ENCODE results near the gene RALGPS1.
"Not testable (repeated sequence)": the region's sequence is repeated elsewhere in the genome, so short reads cannot be mapped to it uniquely, and the experiment has no call there.

RALGPS1 gene

GRCh38 chr9:127137640-127138360 lies 223.2 kb downstream of the RALGPS1 start:
- no peak for DNase-seq (ENCODE audit: low read depth)

DNA sequence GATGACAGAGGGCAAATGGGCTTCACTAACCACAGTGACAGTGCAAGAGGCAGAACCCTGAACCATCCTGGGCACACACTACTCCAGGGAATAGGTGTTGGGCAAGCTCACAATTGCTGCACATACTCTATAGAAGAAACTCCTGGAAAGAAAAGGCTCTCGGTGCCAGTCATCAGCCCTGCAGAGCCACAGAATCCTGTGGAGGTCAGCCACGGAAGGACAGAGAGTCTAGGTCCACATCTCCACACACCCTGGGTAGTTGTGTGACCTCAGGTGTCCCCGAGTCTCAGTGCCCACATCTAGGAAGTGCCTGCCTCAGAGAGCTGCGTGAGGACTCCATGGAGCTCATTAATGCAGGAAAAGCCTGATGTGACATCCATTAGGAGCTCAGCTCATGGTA lies 223.9 kb downstream of the RALGPS1 start:
- DNase-seq (ENCODE audit: low read depth): no peak

GRCh38 chr9:127139071-127139731 lies 224.6 kb downstream of the RALGPS1 start:
- no peak for DNase-seq (ENCODE audit: low read depth)

- DNase-seq (ENCODE audit: low read depth): no peak
These were observed 225.2 kb downstream of the RALGPS1 start for GRCh38 chr9:127139775-127140174.

GRCh38 chr9:127140181-127140580 lies 225.6 kb downstream of the RALGPS1 start:
- no peak for DNase-seq (ENCODE audit: low read depth)

DNA sequence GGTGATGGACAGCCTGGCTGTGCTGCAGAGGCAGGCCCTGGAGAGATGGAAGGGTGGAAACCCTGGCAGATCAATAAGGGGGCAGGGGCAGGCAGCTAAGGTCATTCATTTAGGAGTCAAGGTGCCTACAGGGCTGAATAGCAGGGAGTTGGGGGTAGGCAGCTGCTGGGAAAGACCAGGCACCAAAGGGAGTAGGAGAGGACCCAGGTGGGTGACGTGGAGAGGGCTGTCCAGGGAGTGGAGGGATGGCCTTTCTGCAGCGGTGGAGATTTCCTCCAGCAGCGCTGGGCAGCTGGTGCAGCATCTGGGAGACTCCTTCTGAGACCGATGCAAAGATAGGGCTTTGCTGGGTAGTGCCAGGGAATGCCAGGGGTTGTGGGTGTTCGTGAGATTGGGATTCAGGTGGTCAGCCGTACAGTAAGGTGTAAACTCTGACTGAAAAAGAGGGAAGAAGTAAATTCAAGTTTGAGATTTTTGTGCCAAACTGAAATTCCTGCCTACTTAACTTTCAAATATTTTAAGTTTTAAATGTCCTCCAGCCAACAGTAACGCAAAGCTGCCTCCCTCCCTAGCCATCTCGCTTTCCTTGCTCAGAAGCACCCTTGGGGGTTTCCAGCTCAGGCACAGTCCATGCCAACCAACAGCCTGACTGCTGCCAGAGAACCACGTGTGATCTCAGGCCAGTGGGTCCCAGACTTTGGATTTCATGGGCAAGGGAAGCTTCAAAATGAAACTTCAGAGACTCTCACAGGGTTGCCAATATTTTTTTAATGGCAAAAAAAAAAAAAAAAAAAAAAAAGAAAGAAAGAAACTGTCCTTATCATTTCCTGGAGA lies 226.5 kb downstream of the RALGPS1 start:
- DNase-seq (ENCODE audit: low read depth): no peak

DNA sequence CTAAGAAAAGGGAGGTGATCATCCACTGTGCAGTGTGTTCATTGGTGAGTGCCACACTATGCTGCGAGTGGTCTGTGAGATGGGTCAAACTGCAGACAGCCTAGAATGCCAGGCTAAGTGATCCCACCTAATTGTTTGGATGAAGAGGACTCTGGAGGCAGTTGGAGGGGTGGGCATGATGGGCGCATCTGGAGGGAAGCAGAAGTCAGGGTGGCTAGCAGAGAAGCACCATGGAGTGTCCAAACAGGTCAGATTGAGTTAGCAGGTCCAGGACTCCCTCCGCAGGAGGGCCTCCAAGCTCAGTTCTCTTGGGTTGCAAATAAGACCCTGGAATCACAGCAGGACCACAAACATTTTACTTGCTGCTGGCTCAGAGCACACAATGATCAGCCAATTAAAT lies 227.7 kb downstream of the RALGPS1 start:
- DNase-seq (ENCODE audit: low read depth): no peak

- no peak for DNase-seq (ENCODE audit: low read depth)
These were observed 228.4 kb downstream of the RALGPS1 start for GRCh38 chr9:127142931-127143464.

DNA sequence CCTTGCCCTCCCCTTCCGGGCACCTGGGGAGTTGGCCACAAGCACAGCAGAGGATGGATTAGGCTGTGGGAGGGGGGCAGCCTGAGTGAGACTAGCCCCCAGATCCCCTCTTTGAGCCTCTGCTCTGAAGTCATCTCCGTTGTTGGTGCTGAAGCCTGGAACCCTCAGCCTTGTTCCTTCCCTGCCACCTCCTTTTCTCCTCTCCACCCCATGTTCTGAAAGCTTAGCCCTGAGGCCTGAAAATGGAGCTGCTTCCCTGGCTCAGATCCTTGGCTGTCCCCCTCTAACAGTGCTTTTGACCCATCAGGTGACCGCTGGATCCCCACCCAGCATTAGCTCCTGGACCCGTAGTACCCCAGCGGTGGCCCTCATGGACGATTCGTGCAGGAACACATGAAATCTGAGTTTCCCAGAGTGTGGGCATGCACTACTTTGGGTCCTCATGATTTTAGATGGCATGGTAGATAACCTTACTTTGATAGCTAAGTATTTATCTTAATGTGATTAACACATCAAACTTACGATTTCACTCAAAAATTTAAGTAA lies 229.4 kb downstream of the RALGPS1 start:
- DNase-seq (ENCODE audit: low read depth): no peak

GRCh38 chr9:127144670-127145445 lies 230.3 kb downstream of the RALGPS1 start:
- no peak for DNase-seq (ENCODE audit: low read depth)

DNA sequence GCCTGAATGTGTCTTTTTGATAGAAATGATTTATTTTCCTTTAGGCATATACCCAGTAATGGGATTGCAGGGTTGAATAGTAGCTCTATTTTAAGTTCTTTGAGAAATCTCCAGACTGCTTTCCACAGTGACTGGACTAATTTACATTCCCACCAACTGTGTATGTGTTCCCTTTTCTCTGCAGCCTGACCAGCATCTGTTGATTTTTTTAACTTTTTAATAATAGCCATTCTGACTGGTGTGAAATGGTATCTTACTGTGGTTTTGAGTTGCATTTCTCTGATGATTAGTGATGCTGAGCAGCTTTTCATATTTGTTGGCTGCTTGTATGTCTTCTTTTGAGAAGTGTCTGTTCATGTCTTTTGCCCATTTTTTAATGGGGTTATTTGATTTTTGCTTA lies 232.3 kb downstream of the RALGPS1 start:
- not testable (repeated sequence) for DNase-seq (ENCODE audit: low read depth)

DNA sequence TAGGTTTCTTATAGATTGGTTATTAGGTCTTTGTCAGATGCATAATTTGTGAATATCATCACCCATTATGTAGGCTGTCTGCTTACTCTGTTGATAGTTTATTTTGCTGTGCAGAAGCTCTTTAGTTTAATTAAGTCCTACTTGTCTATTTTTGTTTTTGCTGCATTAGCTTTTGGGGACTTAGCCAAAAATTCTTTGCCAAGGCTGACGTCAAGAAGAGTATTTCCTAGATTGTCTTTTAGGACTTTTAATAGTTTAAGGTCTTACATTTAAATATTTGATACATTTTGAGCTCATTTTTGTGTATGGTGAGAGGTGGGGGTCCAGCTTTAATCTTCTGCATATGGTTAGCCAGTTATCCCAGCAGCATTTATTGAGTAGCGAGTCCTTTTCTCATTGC lies 232.7 kb downstream of the RALGPS1 start:
- no peak for DNase-seq (ENCODE audit: low read depth)

DNA sequence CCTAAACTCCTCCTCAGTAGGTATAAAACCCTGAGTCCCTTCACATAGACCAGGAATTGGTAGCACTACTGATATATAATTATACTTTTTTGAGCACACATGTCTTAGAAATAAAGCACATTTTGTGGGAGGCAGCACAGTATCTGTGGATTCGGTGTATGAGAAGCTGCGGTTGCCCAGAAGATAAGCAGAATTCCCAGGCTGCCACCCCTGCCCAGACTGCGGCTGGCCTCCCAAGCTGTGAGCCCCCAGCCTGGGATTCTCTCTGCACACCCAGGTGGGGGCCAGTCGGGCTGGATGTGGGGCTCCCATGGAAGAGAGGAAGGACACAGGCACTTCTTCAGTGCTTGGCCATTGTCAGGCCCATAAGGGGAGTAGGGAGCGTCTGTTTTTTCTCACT lies 233.4 kb downstream of the RALGPS1 start:
- DNase-seq (ENCODE audit: low read depth): no peak

DNA sequence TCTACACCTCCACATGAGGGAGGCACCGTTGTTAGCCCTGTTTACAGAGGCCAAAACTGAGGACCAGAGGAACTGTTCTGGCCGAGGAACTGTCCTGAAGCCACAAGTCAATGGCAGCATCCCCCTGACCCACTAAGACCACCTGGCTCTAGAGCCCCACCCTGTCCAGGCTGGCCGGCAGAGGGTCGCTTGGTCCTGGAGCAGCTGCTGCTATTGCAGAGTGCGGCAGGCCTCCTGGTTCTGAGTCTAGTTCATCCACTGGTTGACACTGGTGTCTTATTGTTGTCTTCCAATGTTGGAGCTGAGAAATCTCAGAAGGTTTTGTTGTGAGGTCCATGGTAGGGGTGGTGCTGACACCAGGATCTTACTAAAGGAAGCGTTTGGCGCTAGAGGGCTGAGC lies 234.4 kb downstream of the RALGPS1 start:
- no peak for DNase-seq (ENCODE audit: low read depth)

- no peak for DNase-seq (ENCODE audit: low read depth)
These were observed 235.1 kb downstream of the RALGPS1 start for GRCh38 chr9:127149463-127150390.

DNA sequence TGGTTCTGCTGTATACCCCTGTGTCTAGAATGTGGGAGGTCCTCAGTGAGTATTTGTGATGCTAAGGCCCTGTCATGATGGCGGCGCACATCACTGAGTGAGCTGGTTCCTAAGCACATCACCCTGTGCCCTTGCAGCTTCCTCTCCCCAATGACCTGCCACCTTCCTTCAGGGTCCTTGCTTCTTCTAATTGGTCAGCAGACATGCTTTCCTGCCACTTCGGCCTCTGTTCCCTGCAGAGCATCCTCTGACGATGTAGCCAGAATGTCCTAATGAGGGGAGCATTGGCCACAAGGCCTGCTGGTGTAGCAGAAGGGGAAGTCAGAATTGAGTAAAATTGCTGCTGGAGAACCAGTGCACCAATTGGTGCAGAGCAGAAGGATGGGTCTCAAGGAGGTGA lies 238.9 kb downstream of the RALGPS1 start:
- DNase-seq (ENCODE audit: low read depth): no peak

- DNase-seq (ENCODE audit: low read depth): no peak
These were observed 239.4 kb downstream of the RALGPS1 start for GRCh38 chr9:127154003-127154389.

DNA sequence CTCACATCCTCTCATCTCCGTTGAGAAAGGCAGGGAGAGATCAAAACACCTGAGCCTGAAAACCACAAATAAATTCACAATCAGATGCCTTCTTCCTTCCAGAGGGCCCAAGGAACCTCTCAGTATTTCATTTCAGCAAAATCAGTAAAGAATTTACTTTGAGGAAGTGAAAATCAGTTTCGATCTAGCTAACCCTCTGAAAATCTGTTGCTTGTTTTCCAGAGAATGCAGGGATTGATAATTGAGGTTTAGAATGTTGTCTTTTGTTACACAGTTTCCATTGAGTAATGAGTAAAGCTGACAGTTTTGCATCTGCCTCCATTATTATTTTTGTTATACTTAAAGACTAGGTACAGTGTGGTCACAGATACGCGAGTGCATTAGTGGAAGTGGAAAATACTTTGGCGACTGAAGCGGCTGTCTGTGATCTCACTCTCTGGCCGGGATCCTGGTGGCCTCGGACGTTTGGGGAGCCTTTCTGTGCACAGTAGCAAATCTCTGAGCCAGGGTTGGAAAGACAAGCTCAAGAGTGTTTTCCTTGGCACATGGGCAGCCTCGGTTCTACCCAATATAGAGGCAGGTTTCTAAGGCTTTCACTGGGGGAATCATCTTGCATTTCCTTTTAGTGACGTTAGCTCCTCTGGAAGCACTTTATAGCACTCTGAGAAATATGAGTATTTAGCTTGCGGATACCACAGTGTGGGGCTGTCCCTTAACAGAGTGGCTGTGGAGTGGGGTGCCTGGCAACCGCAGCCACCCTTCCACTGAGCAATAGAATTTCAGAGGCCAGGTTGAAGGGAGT lies 240.0 kb downstream of the RALGPS1 start:
- no peak for DNase-seq (ENCODE audit: low read depth)

GRCh38 chr9:127155314-127155960 lies 240.9 kb downstream of the RALGPS1 start:
- DNase-seq (ENCODE audit: low read depth): no peak

Data from stimulated activated CD8-positive, alpha-beta memory T cell treated with anti-CD3 and anti-CD28 coated beads, Interleukin-12 subunit alpha, Interleukin-12 subunit beta, amount 100 ng/mL, for 4 hours (primary cell).